ENCODE measurements around the gene SPEM3.
A peak's percentile ranks its signal among the peaks of the same experiment; 100 is the strongest.

SPEM3 gene

DNA sequence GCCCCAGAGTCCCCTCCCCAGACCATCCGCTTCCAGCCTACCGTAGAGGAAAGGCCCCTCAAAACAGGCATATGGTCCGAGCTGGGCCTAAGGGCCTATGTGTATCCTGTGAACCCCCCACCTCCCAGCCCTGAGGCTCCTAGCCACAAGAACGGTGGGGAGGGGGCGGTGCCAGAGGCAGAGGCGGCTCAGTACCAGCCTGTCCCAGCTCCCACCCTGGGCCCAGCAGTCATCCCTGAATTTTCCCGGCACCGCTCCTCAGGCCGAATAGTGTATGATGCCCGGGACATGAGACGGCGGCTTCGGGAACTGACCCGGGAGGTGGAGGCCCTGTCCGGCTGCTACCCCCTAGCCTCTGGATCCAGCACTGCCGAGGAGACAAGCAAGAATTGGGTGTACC, 7.5 kb upstream of the SPEM3 start:
- no peak for DNase-seq (ENCODE audit: low read depth)

DNA sequence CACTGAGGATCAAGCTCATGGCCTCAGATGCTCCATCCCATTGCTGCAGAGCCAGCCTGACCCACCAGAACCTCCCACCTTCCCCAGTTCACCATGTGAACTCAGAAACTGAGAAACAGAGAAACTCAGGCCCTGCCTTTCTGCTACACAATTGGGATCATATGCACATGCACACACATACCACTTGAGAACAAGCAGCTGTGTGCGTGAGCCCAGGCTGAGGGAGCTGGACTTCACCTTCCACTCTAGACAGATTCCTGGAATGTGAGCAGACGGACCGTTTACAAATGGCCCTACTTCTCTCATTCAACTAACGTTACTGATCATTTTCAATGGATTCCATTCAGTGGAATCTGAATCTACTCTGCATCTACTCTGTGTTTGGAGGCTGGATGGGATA, 5.0 kb upstream of the SPEM3 start:
- DNase-seq (ENCODE audit: low read depth) = no peak

DNA sequence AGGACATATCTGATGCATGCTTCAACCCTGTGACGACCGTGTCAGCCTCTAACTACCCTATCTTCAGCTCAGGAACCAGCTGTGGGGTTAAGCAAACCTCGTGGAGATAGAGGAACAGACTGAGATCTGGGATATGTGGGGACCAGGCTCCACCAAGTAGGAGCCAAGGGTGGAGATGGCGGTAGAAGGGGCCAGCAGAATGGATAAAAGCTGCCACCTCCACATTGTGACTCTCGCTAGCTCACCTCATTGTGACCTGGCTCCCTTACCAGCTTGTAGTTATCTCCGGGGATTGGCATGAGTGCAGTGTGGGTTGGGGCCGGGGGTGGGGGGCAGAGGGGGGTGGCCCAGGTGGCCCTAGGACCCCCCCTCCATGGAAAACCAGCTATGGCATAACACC, 3.3 kb upstream of the SPEM3 start, which contains the start of gene SPEM2:
Gene SPEM2 (plus strand): TSS at position 301 of the 400 bp plus-strand sequence. CDS start 73 bp downstream, at position 374.
- no peak for DNase-seq (ENCODE audit: low read depth)

DNA sequence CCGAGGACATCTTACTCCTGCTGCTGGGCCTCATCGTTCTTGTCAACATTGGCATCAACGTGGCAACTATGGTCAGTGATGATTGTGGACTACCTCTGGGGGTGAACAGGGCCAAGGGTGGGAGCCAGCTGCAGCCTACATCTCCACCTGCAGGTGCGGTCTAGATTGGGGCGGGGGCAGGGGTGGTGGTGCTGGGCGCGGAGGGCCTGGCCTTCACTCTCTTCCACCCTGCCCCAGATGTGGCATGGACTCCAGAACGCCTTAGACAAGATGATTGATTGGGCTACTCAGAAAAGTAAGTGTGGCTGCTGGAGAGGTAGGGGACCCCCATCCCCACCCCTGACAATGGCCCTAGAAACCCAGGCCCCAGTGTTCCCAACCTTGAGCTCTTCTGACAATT, 2.9 kb upstream of the SPEM3 start:
- DNase-seq (ENCODE audit: low read depth) = no peak

DNA sequence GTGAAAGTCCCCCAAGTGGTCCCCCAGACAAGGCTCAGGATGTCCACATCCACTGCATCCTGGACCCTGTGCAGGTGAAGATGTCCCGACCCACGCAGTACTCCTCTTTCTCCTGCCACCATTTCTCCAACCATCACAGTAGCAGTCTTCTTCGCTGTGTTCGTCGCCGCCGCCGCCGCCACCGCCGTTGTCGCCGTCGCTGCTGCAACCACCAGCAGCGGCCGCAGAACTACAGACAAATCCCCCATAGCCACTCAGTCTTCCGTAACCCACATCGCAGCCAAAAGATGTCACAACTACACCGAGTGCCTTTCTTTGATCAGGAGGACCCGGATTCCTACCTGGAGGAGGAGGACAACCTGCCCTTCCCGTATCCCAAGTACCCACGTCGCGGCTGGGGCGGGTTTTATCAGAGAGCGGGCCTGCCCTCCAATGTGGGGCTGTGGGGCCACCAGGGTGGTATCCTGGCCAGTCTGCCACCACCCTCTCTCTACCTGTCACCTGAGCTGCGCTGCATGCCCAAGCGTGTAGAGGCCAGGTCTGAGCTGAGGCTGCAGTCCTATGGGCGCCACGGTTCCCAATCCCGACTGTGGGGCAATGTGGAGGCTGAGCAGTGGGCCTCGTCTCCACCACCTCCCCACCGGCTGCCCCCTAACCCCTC, 2.3 kb upstream of the SPEM3 start:
- no peak for DNase-seq (ENCODE audit: low read depth)

DNA sequence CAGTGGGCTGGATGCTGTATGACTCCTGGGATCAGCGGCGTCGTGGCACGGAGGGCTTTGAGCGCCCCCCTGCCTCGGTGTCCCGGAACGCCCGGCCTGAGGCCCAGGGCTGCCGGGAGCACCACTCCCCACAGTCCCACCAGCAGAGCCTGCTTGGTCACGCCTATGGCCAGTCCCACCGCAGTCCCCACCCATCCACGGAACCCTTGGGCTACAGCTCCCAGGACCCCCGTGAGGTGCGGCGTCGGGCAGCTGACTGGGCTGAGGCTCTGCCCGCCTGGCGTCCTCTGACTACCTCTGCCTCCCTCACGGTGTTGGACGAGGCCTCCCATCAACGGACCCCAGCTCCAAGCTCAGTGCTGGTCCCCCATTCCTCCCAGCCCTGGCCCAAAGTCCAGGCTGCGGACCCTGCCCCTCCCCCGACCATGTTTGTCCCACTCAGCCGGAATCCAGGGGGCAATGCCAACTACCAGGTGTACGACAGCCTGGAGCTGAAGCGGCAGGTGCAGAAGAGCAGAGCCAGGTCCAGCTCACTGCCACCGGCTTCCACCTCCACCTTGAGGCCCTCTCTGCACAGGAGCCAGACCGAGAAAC, 1.7 kb upstream of the SPEM3 start:
- no peak for DNase-seq (ENCODE audit: low read depth)

DNA sequence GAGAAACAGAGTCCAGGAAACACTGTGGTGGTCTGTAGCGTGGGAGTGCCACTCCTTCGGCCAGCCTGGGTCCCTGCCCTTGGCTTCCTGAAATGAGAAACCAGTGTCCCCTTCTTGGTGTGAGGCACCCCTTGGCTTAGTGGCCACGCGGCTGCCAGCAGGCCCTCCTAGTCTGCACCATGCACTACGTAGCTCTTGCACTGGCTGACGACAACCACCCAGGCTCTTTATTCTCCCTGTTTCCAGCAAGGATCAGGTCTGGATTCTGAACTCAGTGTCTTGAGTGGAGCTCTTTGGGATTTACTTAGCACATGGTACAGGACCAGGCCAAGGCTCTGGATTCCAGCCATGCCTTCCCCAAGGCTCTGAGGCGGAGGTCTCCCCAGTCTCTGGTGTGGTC, 1.1 kb upstream of the SPEM3 start:
- no peak for DNase-seq (ENCODE audit: low read depth)

DNA sequence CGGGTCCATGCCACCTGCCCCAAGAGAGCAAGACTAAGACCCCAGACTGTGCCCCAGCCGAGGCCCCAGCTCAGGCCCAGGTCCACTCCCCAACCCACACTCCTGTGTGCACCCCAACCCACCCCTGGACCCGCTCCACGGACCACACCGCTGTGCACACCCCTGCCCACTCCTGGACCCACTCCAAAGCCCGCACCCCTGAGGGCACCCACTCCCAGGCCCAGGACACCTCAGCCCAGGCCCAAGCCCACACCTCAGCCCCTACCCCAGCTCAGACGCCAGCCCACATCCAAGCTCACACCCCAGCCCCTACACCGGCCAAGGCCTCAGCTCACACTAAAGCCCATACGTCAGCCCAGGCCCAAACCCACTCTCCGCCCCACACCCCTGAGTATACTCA, 1.1 kb downstream of the SPEM3 start:
- no peak for DNase-seq (ENCODE audit: low read depth)

DNA sequence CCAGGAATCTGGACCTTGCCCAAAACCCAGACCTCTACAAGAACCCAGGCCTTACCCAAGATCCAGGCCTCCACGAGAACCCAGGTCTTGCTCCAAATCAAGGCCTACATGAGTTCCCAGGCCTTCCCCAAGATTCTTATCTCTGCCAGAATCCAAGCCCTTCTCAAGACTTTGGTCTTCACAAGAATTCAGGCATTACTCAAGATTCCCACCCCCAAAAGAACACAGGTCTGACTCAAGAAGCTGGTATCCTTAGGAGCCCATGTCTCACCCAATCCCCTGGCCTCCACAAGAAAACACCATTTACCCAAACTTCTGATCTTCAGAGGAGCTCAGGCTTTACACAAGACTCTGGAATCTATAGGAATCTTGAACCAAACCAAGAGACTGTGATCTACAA, 2.6 kb downstream of the SPEM3 start:
- no peak for DNase-seq (ENCODE audit: low read depth)

DNA sequence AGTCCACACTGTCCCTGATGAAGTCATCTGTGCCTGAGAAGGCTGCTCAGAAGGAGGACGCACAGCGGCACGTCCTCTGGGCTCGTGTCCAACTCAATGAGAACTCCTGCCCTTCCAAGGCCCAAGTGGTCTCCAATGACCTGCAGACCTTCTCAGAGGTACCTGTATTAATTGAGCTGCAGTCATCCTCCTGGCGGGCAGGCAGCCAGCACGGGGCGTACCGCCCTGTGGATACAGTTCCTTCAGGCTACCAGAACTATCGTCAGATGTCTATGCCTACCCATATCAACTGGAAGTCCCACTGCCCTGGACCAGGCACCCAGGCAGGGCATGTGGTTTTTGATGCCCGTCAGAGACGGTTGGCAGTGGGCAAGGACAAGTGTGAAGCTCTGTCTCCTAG, 3.6 kb downstream of the SPEM3 start:
- DNase-seq (ENCODE audit: low read depth) = no peak

DNA sequence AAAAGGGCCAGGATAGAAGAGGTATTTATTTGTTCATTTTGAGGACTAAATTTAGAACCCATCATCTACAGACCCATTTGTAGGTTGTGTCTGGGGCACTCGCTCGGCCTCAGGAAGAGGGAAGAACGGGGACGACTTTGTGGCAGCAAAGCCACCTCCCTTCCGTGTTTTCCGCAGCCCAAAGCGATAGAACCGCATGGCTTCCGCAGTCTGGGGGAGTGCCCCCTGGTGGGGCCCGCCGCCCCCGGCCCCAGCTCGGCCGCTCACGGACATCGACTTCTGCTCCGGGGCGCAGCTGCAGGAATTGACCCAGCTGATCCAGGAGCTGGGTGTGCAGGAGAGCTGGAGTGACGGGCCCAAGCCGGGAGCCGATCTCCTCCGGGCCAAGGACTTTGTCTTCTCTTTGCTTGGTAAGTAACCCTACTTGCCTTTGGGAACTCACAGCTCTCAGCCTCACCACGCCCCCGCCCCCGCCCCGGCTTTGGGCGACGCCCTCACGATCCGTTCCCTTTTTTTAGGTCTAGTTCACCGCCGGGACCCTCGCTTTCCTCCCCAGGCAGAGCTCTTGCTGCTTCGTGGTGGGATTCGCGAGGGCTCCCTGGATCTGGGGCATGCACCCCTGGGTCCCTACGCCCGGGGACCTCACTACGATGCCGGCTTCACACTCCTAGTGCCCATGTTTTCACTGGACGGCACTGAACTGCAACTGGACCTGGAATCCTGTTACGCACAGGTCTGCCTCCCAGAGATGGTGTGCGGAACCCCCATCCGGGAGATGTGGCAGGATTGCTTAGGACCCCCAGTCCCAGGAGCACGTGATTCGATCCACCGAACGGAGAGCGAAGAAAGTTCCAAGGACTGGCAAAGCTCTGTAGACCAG, 7.3 kb downstream of the SPEM3 start:
- DNase-seq (ENCODE audit: low read depth) = peak; percentile 42

DNA sequence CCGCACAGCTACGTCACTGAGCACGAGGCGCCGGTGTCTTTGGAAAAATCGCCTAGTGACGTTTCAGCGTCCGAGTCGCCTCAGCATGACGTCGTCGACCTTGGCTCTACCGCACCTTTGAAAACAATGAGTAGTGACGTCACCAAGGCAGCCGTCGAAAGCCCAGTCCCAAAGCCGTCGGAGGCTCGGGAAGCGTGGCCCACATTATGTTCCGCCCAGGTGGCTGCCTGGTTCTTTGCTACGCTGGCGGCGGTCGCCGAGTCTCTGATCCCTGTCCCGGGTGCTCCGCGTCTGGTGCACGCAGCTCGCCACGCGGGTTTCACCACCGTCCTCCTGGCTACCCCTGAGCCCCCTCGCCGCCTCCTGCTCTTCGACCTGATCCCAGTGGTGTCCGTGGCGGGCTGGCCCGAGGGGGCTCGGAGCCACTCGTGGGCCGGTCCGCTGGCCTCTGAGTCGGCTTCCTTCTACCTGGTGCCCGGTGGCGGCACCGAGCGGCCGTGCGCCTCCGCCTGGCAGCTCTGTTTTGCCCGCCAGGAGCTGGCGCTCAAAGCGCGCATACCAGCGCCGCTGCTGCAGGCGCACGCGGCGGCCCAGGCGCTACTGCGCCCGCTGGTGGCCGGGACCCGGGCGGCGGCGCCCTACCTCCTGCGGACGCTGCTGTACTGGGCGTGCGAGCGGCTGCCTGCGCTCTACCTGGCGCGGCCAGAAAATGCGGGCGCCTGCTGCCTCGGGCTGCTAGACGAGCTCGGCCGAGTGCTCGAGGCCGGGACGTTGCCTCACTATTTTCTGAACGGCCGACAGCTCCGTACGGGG, 8.1 kb downstream of the SPEM3 start:
- peak; percentile 71 for DNase-seq (ENCODE audit: low read depth)

DNA sequence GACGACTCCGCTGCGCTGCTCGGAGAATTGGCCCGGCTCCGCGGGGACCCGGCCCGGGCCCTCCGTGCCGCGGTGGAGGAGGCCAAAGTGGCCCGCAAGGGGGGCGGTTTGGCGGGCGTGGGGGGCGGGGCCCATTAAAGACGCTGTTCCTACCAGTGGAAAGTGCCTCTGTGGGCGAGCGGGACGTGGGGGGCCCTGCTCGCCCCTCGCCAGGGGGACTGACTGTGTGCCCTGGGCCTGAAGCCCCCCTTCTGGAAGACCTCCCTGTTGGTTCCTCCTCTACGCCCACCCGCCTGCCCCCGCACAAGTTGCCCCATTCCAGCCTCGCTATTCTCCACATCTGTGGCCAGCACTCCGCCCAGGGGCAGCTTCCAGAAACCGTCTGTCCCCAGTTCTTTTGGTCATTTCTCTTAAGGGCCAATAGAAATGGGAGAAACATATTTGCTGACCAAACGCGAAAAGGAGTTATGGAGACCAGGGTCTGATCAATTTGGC, 8.8 kb downstream of the SPEM3 start:
- no peak for DNase-seq (ENCODE audit: low read depth)

DNA sequence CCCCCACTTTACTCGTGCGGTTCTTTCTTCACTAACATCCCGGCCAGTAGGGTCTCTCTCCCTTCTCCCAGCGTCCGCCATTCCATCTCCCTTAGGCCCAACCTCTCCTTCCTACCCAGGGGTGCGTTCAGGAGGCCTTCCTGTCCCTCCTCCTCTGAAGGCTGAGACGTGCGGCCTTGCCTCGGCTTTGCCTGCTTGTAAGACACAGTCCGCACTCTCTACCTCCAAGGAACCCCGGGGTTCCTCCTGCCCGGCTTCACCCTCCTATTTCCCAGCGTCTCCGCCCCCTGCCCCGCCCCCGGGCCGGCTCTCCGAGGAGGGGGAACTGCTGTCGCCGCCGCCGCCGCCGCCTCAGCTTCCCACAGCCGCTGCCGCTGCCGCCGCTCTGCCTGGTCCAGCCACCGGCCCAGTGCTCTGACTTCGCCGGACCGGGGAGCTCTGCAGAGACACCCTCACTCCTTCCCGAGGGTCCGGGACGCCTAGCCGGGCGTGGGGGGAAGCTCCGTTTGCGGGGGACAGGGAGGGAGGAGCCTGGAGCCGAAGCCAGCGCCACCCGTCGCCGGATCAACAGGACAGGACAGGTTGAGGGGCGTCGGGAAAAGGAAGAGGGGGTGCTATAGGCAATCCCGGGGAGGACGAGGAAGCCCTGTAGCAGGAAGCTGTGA, 9.4 kb downstream of the SPEM3 start:
- no peak for DNase-seq (ENCODE audit: low read depth)

DNA sequence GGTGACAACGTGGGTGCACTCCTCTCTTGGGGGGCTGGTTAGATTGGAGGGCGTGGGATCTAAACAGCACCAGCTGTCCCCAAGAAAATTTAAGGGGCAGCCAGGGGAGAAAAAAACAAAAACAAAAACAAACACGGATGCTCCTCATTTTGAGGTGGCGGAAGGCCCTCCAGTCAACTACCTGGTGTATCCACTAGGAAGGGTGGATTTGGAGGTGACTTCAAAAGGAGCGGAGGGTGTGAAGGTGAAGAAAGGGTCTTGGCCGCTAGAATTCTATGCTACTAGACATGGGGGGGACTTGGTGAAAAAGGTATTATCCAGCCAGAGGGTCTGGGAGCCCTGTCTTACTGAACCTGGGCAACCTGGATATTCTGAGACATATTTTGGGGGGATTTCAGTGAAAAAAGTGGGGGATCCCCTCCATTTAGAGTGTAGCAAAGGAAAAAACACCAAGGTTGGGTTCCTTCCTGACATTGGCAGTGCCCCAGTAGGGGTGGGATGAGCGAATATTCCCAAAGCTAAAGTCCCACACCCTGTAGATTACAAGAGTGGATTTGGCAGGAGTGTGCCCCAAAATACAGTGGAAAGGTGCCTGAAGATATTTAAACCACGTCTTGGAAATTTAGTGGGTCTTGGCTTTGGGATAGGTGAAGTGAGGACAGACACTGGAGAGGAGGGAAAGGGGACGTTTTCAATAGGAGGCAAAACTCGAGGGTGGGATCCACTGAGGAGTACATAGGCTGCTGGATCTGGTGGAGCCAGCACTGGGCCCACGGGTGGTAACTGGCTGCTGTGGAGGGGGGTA, 10.2 kb downstream of the SPEM3 start:
- DNase-seq (ENCODE audit: low read depth) = no peak

DNA sequence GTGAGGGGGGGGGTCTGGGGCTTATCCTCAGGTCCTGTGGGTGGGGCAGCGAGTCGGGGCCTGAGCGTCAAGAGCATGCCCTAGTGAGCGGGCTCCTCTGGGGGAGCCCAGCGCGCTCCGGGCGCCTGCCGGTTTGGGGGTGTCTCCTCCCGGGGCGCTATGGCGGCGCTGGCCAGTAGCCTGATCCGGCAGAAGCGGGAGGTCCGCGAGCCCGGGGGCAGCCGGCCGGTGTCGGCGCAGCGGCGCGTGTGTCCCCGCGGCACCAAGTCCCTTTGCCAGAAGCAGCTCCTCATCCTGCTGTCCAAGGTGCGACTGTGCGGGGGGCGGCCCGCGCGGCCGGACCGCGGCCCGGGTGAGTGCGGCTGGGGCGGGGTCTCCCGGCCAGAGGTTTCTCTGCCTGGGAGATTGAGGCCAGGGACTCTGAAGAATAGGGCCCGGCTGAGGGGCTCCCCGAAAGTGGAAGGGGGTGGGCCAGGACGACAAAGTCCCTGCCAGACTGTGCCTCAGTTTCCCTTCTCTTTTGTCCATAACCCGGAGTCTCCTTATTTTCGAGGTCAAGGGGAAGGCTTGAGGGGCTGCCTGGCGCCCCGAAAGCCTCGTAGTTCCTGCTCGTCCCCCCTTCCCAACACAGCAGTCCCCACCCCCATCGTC, 10.9 kb downstream of the SPEM3 start, which contains the start of gene FGF11:
Gene FGF11 (plus strand): TSS at position 51 of the 651 bp plus-strand sequence. CDS start 109 bp downstream, at position 160.
- DNase-seq (ENCODE audit: low read depth) = no peak

DNA sequence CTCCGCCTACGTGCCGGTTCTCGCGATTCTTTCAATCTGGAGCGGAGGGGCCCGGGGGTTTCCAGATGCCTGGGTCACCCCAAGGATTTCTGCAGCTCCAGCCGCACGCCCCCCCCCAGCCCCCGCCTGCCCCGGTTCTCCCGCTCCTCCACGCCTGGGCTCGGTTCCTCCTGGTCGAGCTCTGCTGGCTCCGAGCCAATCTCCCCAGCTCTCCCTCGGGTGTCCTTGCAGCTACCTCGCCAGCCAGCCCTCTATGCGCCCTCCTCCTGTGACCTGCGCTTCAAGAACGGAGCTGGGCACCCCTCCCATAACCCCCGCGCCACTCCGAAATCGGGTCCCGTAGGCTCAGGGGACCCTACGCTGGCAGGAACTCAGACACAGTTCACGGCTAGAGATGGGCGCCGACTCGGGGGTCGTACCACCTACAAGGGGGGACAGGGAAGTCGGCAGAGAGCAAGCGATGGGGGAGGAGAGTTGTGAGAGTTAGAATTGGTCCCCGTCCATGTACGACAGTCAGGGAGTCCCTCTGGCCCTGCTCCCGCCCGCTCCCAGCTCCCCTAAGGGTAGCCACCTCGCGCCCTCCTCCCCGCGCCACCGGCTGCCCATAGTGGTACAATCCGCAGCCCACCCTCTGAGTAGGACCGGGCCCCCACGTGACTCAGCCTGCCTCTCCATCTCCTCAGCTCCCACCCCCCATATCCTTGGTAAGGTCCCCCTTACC, 11.6 kb downstream of the SPEM3 start:
- DNase-seq (ENCODE audit: low read depth) = no peak

DNA sequence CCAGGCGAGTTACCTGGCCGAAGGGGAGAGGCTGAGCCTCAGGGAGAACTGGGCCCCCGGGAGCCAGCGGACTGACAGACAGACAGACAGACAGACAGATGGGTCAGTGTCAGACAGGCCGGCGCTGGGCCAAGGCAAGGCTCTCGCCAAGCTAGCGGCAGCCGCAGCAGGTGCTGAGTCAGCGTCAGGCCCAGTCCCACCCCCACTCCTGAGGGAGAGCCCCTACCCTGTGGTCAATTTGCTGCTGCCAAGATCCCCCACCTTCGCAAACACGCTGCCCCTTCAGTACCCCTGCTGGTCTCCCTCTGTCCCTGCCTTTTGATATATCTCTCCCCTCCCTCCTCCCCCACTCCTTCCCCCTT, 12.2 kb downstream of the SPEM3 start:
- no peak for DNase-seq (ENCODE audit: low read depth)

DNA sequence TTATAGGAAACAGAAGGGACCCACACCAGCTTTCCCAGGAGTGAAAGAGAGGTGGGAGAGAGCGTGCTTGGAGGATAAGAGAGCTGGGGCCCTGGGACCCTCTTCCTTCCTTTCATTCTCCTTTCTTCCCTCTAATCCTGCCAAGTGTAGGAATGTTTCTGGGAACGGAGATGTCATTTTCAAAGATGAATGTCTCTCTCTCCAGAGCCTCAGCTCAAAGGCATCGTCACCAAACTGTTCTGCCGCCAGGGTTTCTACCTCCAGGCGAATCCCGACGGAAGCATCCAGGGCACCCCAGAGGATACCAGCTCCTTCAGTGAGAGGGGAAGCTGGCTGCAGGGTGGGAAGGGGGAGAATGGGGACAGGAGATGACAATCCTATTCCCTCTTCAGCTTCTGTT, 12.6 kb downstream of the SPEM3 start:
- DNase-seq (ENCODE audit: low read depth) = no peak
